ENCODE results near the gene NFATC2.

- TF ChIP-seq CTCF (IDR thresholded peaks at IDR 0.05 in 4 of 5, conservative IDR thresholded peaks at IDR 0.05 in 1 of 5) (no peak), POLR2A (IDR thresholded peaks at IDR 0.05) (no peak)
Observed at GRCh38 chr20:51583073-51583472, 40.6 kb upstream of the NFATC2 start.
